ENCODE data around the gene S100A3.
A peak's percentile ranks its signal among the peaks of the same experiment; 100 is the strongest.
"Not testable (repeated sequence)": the region's sequence is repeated elsewhere in the genome, so short reads cannot be mapped to it uniquely, and the experiment has no call there.

The S100A3 gene

GRCh38 chr1:153567621-153568366, 18.7 kb upstream of the S100A3 start:
- no peak for DNase-seq
- intact Hi-C loops (cut with DNase I; ENCODE audit: low total_unique reads), result loop anchor here (1.0 to 5.0 kb wide), 3 partner anchors 34 to 105 kb away; partner anchors contain the start of gene ILF2
- no peak for TF ChIP-seq CTCF (IDR thresholded peaks at IDR 0.05)
- H3K36me3 ChIP-seq, result no peaks in the 10 kb centered on the region
- no peaks in the 10 kb centered on the region for H3K9me3 ChIP-seq
- H3K4me3 ChIP-seq, result peak overlapping the region; percentile 28 to 48
- H3K27me3 ChIP-seq, result no peaks in the 10 kb centered on the region
- peak overlapping the region; percentile 94 to 95 for H3K27ac ChIP-seq
- H3K4me1 ChIP-seq, result peaks cover 15 to 51% (median 42%) of the 10 kb centered on the region in 4 donors

GRCh38 chr1:153566414-153567371, 17.6 kb upstream of the S100A3 start:
- Histone ChIP-seq H3K27ac (peak overlapping the region; percentile 94 to 95), H3K36me3 (no peaks in the 10 kb centered on the region), H3K9me3 (no peaks in the 10 kb centered on the region), H3K4me3 (peak overlapping the region in 1 of 2 donors; percentile 15), H3K4me1 (peaks cover 15 to 43% (median 39%) of the 10 kb centered on the region in 4 donors), H3K27me3 (no peaks in the 10 kb centered on the region)
- peak; percentile 98 to 99 for DNase-seq
- peak in 1 of 2 experiments; percentile 28 for TF ChIP-seq CTCF (IDR thresholded peaks at IDR 0.05)
- intact Hi-C loops (cut with DNase I; ENCODE audit: low total_unique reads), result loop anchor here (1.0 to 5.0 kb wide), 2 partner anchors 33 to 106 kb away; partner anchors contain the start of gene ILF2

- intact Hi-C loops (cut with DNase I; ENCODE audit: low total_unique reads), result loop anchor here (5.0 kb wide), 1 partner anchor 107 kb away; the partner anchor contains the start of gene ILF2
- Histone ChIP-seq H3K36me3 (no peaks in the 10 kb centered on the region), H3K27me3 (no peaks in the 10 kb centered on the region), H3K4me3 (peak within 1 kb of the TSS in 1 of 2 donors; percentile 15), H3K9me3 (no peaks in the 10 kb centered on the region), H3K27ac (peak within 1 kb of the TSS; percentile 94 to 95), H3K4me1 (peaks cover 15 to 43% (median 39%) of the 10 kb centered on the region in 4 donors)
- no peak for TF ChIP-seq CTCF (IDR thresholded peaks at IDR 0.05)
- DNase-seq, result peak; percentile 79 to 89
These were observed 16.7 kb upstream of the S100A3 start, which contains the start of gene S100A2 for GRCh38 chr1:153565529-153566374. S100A2 (minus strand) TSS chr1:153565844; CDS start chr1:153563877, 1,967 bp downstream.

- no peaks in the 10 kb centered on the region for H3K27me3 ChIP-seq
- DNase-seq, result no peak
- no peaks in the 10 kb centered on the region for H3K36me3 ChIP-seq
- H3K27ac ChIP-seq, result peak overlapping the region; percentile 33 to 94
- no peak for TF ChIP-seq CTCF (IDR thresholded peaks at IDR 0.05)
- H3K9me3 ChIP-seq, result no peaks in the 10 kb centered on the region
- intact Hi-C loops (cut with DNase I; ENCODE audit: low total_unique reads), result no loop called here
- H3K4me3 ChIP-seq, result no peak overlapping the region
- peaks cover 15 to 42% (median 38%) of the 10 kb centered on the region in 4 donors for H3K4me1 ChIP-seq
These were observed 14.9 kb upstream of the S100A3 start for GRCh38 chr1:153563991-153564390.

GRCh38 chr1:153563483-153563901, 14.4 kb upstream of the S100A3 start:
- H3K36me3 ChIP-seq, result no peaks in the 10 kb centered on the region
- no peak overlapping the region for H3K27ac ChIP-seq
- no peak for DNase-seq
- no peaks in the 10 kb centered on the region for H3K9me3 ChIP-seq
- peaks cover 14 to 37% (median 34%) of the 10 kb centered on the region in 4 donors for H3K4me1 ChIP-seq
- no peak for TF ChIP-seq CTCF (IDR thresholded peaks at IDR 0.05)
- no peak overlapping the region for H3K4me3 ChIP-seq
- intact Hi-C loops (cut with DNase I; ENCODE audit: low total_unique reads), result no loop called here
- H3K27me3 ChIP-seq, result no peaks in the 10 kb centered on the region

GRCh38 chr1:153562021-153562420, 13.0 kb upstream of the S100A3 start:
- H3K4me3 ChIP-seq; H3K27me3 ChIP-seq; DNase-seq; H3K9me3 ChIP-seq; intact Hi-C loops (cut with DNase I; ENCODE audit: low total_unique reads); H3K27ac ChIP-seq; H3K36me3 ChIP-seq: not testable (repeated sequence)
- peaks cover 10 to 22% (median 19%) of the 10 kb centered on the region in 4 donors for H3K4me1 ChIP-seq

Data from tibial artery (tissue), 4 donors.